HG02973 (cell line): Measurements from ENCODE around the gene TTBK1.
A peak's percentile ranks its signal among the peaks of the same experiment; 100 is the strongest.

Source experiments
- ATAC-seq: cut with Tn5 transposase; IDR thresholded peaks from one replicate; pipeline ENCODE4 v1.9.1; 2021; ENCODE audit warnings: moderate library complexity; ENCODE audit not compliant: unreplicated experiment

Gene TTBK1

GRCh38 chr6:43254138-43254817 lies 11.0 kb downstream of the TTBK1 start:
- no peak for ATAC-seq

- no peak for ATAC-seq
These were observed 11.6 kb downstream of the TTBK1 start for GRCh38 chr6:43254846-43255245.

- no peak for ATAC-seq
These were observed 12.2 kb downstream of the TTBK1 start for GRCh38 chr6:43255408-43256054.

DNA sequence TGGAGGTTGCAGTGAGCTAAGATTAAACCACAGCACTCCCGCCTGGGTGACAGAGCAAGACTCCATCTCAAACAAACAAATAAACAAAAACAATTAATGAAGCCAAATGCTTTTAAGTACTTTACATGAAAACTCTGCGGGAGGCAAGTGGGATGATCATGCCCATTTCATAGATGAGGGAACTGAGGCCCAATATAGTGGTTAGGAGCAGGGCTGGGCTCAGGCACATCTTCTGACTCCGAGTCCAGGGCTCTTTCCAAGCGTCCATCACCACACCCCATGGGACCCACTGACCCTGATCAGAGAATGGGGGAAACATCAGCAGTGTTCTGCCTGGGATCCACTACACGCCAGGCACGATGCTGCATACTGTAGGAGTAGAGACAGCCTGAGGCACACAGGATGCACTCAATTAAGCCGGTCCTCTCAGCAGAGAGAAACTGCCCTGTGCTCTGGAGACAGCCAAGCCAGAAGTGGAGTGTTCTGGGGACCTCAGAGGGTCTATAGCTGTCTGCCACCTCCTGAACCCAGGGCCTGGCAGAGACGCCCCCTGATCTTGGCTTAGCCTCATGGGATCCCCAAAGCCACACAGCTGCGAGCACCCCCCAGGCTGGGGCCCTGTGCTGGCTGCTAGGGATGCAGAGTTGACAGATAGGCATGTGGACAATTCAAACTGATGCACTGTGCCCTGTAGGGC lies 13.5 kb downstream of the TTBK1 start:
- ATAC-seq: no peak

GRCh38 chr6:43257367-43258145 lies 14.3 kb downstream of the TTBK1 start:
- ATAC-seq: no peak

DNA sequence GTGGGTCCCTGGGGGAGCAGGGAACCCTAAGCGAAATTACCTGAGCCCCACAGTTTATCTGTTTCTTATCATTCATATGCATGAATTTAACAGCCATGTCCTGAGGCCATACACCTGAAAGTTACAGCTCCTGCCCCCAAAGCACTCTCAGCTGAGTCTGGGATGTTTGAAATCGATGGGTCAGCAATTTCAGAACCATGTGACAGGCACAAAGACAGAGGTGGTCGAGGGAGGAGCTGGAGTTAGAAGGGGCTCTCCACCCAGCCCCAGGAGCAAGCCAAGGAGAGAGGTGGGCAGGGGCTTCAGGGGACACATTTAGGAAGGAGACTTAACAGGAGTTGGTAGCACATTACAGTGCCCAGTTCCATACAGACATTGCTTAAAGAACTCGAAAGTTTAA lies 14.9 kb downstream of the TTBK1 start:
- ATAC-seq: no peak

DNA sequence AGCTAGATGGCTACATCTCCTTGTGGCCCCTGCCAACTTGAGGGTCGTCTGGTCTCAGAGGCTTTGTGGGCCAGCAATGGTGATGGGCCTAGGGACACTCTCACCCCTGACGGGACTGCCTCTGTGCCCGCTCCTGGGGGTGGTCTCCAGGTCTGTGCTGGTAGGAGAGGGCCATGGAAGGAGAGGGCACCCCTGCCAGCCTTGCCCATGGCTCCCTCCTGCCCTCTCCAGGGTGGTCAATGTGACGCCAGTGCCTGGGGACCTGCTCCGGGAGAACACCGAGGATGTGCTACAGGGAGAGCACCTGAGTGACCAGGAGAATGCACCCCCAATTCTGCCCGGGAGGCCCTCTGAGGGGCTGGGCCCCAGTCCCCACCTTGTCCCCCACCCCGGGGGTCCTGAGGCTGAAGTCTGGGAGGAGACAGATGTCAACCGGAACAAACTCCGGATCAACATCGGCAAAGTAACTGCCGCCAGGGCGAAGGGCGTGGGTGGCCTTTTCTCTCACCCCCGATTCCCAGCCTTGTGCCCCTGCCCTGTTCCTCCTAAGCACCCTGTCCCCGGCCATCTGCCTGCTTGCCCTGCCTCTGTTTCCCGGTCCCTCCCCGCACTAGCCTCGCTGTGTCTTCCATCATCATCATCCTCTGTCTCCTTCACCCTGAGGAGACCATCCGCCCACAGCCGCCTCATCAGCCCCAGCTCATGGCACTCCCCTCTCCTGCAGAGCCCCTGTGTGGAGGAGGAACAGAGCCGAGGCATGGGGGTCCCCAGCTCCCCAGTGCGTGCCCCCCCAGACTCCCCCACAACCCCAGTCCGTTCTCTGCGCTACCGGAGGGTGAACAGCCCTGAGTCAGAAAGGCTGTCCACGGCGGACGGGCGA lies 15.8 kb downstream of the TTBK1 start:
- ATAC-seq: no peak

DNA sequence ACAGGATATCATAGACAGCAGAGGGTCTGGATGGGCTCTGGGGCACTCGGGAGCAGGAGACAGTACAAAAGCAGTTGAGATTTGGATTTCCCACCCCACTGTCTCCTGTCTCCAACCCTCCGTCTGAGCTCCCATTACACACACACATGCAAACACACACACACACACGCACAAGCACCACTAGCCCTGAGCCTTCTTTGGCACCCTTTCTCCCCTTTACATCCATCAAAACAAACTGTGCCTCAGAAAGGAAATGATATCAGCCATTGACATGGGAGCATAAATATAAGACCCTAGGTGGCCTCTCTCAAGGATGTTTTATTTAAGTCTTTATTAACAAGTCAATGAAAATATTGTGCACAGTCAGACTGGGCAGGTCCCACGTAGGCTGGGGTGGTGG lies 17.5 kb downstream of the TTBK1 start:
- no peak for ATAC-seq

GRCh38 chr6:43261198-43261597 lies 17.9 kb downstream of the TTBK1 start:
- ATAC-seq: no peak

DNA sequence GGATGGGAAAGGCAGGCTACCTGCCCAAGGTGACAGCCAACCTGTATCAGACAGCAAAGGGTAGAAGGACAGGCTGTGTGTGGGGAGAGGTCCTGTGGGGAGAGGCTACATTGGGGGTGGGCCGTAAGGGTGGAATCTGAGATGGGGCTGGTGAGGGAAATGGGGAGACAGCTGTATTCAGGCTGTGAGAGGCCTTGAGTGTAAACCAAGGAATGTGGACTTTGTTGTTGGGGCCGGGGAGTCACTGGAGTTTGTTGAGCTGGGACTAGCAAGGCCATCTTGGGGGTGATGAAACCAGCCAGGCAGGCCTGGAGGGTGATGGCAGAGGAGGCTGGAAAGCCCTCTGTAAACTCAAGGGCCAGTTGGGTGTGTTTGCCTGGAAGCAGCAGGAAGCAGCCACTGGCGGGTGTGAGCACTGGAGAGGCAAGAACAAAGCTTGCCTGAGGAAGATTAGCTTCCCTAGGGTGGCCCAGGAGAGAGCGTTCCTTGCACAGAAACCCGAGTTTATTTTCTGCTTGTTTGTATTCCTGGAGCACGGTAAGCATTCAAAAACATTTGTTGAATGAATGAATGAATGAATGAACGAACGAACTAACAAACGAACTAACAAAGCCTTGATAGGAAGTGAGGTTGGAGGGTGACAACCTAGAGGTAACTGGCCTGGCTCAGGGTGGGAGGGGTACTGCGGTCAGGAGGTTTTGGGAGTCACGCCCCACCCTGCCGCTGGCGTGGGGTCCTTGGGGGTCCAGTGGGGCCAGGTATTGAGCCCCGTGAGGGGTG lies 18.9 kb downstream of the TTBK1 start:
- ATAC-seq: no peak

- ATAC-seq: no peak
These were observed 19.6 kb downstream of the TTBK1 start for GRCh38 chr6:43262780-43263313.

GRCh38 chr6:43263314-43264178 lies 20.3 kb downstream of the TTBK1 start:
- peak; percentile 68 for ATAC-seq

GRCh38 chr6:43264599-43265145 lies 21.4 kb downstream of the TTBK1 start:
- ATAC-seq: no peak

DNA sequence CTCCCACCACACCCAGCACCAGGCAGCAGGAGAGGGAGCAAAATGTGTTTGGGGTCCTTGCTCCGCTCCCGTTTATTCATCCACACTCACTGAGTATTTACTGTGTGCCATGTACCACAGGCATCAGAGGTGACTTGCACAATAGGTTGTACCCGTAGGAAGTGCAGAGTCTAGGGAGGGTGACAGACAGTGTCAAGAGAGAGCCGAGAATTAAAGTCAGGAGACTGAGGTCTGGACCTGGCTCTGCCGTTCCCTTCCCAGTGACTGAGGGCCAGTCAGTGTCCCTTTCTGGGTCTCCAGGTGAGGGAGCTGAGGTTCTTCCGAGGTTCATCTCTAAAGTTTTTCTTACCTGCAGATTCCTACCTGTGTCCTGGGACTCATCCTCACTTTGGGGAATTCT lies 22.3 kb downstream of the TTBK1 start:
- no peak for ATAC-seq

- no peak for ATAC-seq
These were observed 24.5 kb downstream of the TTBK1 start for GRCh38 chr6:43267619-43268354.

DNA sequence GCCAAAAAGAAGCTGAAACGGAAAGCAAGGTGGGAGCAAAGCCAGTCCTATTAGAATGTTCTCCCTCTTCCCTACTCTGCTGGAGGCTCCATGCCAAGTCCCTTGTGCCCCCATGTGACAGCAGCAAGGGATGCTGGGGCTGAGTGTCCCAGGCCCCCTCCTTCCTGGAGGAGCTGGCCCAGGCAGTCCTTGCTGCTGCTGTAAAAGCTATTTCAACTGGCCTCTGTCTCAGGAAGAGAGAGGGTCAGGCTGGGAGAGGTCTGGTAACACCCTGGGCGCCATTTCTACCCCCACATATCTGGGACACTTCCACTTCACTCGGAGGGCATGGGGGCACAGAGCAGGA lies 25.0 kb downstream of the TTBK1 start:
- no peak for ATAC-seq

- no peak for ATAC-seq
These were observed 25.5 kb downstream of the TTBK1 start for GRCh38 chr6:43268782-43269272.
